H1 (cell line): ENCODE measurements around the gene TM2D1.

Experiments used
- BRCA1 ChIP-seq: IDR thresholded peaks from 2 replicates; pipeline ENCODE4 v1.6.1; 2012; ENCODE audit warnings: low read depth, low read length, improper control_type of control experiment
- EP300 ChIP-seq, 2 experiments: IDR thresholded peaks; 1 replicate in 1 of 2; 2 replicates in 1 of 2; pipeline ENCODE4 v1.6.1; 2011 to 2012; ENCODE audit warnings: low read depth in 2 of 2, low read length in 2 of 2, mild to moderate bottlenecking in 2 of 2, borderline replicate concordance in 1 of 2, inconsistent platforms in 1 of 2, moderate library complexity in 1 of 2
- HDAC2 ChIP-seq, 2 experiments: fragments of 300-600 bp in 1 of 2; sonication (generic) in 1 of 2; IDR thresholded peaks; 2 replicates each; pipeline ENCODE4 v1.6.1; 2011 to 2012; ENCODE audit warnings: low read depth in 2 of 2, low read length in 2 of 2, mild to moderate bottlenecking in 2 of 2, moderate library complexity in 2 of 2, borderline replicate concordance in 1 of 2, inconsistent platforms in 1 of 2
- HDAC6 ChIP-seq: IDR thresholded peaks from one replicate; pipeline ENCODE4 v1.7.1; 2012; ENCODE audit warnings: low read depth, mild to moderate bottlenecking, inconsistent platforms, low read length, moderate library complexity
- JUND ChIP-seq: IDR thresholded peaks from 2 replicates; pipeline ENCODE4 v1.6.1; 2011; ENCODE audit warnings: mild to moderate bottlenecking, improper control_type of control experiment, low read length
- MAFK ChIP-seq: IDR thresholded peaks from 2 replicates; pipeline ENCODE4 v1.6.1; 2012; ENCODE audit warnings: low read depth, mild to moderate bottlenecking, improper control_type of control experiment, low read length
- PHF8 ChIP-seq: fragments of 200-600 bp; sonication (generic); conservative IDR thresholded peaks from 2 replicates; pipeline ENCODE4 v1.7.1; 2012; ENCODE audit warnings: low read depth, mild to moderate bottlenecking, inconsistent platforms, low read length, moderate library complexity
- POLR2AphosphoS5 ChIP-seq: IDR thresholded peaks from 2 replicates; pipeline ENCODE4 v1.6.1; 2011; ENCODE audit warnings: low read depth, low read length
- RAD21 ChIP-seq, 2 experiments: IDR thresholded peaks in 1 of 2; conservative IDR thresholded peaks in 1 of 2; 2 replicates each; pipeline ENCODE4 v1.6.1; 2011; ENCODE audit warnings: low read depth in 2 of 2, low read length in 2 of 2, improper control_type of control experiment in 1 of 2, inconsistent platforms in 1 of 2, mild to moderate bottlenecking in 1 of 2, moderate library complexity in 1 of 2
- SP2 ChIP-seq: IDR thresholded peaks from 2 replicates; pipeline ENCODE4 v1.6.1; 2012; ENCODE audit warnings: mild to moderate bottlenecking, low read length, inconsistent platforms
- YY1 ChIP-seq: IDR thresholded peaks from 2 replicates; pipeline ENCODE4 v1.6.1; 2011; ENCODE audit warnings: low read depth, mild to moderate bottlenecking, low read length
- TF ChIP-seq, protein P1 (sequence below), 3 experiments: IDR thresholded peaks; 1 replicate in 2 of 3; 2 replicates in 1 of 3; pipeline versions ENCODE4 v1.5.1 to v1.6.1; 2011; ENCODE audit warnings: low read length in 3 of 3, mild to moderate bottlenecking in 3 of 3, inconsistent platforms in 2 of 3, low read depth in 1 of 3, moderate library complexity in 1 of 3; ENCODE audit not compliant: insufficient read depth in 1 of 3; ENCODE audit errors: control extremely low read depth in 1 of 3

DNA sequence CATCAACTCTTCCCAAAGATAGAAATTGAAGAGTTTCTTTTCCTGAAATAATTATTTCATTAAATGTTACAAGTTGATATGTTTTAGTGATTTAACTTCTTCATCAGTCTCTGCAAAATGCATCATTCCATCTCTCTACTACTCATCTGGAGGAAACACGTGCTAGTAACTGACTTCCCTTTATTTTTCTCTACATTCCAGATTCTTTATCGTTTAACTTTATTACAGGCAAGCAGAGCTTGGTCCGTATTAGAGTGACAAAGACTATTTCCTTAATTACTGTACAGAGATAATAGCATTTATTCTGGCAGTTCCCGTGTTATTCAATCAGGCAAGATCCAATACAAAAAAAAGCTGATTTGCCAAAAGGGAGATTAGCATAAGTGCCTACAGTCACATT, 88.6 kb downstream of the TM2D1 start:
- TF ChIP-seq HDAC2 (IDR thresholded peaks at IDR 0.05; ENCODE audit: borderline replicate concordance in 1 of 2, low read depth in 2 of 2, low read length in 2 of 2) (no peak), HDAC6 (no peak), YY1 (no peak), SP2 (no peak), EP300 (IDR thresholded peaks at IDR 0.05; ENCODE audit: borderline replicate concordance in 1 of 2, low read depth in 2 of 2, low read length in 2 of 2) (no peak), MAFK (no peak), PHF8 (no peak), RAD21 (IDR thresholded peaks at IDR 0.05 in 1 of 2, conservative IDR thresholded peaks at IDR 0.05 in 1 of 2; ENCODE audit: low read depth in 2 of 2, low read length in 2 of 2) (no peak), JUND (no peak), POLR2AphosphoS5 (no peak), BRCA1 (no peak)
- TF ChIP-seq, protein P1, sequence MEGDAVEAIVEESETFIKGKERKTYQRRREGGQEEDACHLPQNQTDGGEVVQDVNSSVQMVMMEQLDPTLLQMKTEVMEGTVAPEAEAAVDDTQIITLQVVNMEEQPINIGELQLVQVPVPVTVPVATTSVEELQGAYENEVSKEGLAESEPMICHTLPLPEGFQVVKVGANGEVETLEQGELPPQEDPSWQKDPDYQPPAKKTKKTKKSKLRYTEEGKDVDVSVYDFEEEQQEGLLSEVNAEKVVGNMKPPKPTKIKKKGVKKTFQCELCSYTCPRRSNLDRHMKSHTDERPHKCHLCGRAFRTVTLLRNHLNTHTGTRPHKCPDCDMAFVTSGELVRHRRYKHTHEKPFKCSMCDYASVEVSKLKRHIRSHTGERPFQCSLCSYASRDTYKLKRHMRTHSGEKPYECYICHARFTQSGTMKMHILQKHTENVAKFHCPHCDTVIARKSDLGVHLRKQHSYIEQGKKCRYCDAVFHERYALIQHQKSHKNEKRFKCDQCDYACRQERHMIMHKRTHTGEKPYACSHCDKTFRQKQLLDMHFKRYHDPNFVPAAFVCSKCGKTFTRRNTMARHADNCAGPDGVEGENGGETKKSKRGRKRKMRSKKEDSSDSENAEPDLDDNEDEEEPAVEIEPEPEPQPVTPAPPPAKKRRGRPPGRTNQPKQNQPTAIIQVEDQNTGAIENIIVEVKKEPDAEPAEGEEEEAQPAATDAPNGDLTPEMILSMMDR (IDR thresholded peaks at IDR 0.05; ENCODE audit: control extremely low read depth in 1 of 3, insufficient read depth in 1 of 3, low read depth in 1 of 3, low read length in 3 of 3): no peak
